ENCODE measurements around the gene ARID3A.

The ARID3A gene

DNA sequence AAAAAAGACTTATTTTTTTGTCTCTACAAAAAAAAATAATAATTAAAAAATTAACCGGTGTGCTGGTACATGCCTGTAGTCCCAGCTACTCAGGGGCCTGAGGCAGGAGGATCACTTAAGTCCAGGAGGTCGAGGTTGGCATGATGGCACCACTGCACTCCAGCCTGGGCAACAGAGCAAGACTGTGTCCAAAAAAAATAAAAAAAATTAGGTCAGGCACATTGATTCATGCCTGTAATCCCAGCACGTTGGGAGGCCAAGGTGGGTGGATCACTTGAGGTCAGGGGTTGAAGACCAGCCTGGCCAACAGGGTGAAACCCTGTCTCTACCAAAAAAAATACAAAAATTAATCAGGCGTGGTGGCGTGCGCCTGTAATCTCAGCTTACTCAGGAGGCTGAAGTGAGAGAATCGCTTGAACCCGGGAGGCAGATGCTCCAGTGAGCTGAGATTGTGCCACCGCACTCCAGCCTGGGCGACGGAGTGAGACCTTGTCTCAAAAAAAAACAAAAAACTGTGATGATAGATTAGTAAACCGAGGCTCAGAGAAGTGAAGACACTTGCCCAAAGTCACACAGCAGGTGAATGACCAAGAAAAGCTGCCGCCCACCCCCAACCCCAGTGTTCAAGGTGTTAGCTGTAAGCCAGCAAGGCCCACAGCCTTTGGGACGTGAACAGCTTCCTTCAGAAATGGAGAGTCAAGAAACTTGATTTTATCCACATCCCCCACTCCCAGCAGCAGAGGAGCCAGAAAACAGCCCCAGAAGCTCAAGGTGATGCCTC lies 23.2 kb upstream of the ARID3A start:
- no peak overlapping the region for H3K4me3 ChIP-seq (ENCODE audit: low read length)
- H3K27me3 ChIP-seq (replicated peaks; ENCODE audit: control insufficient read depth, insufficient read depth, low read length), result no peaks in the 10 kb centered on the region
- no peaks in the 10 kb centered on the region for H3K9me3 ChIP-seq (ENCODE audit: control insufficient read depth, low read length)
- no peak for DNase-seq (ENCODE audit: low read depth)
- H3K9ac ChIP-seq (ENCODE audit: low read length), result no peak overlapping the region
- H3K36me3 ChIP-seq (ENCODE audit: control insufficient read depth, insufficient read depth, low read length, severe bottlenecking), result no peaks in the 10 kb centered on the region
- H3K4me1 ChIP-seq (ENCODE audit: control insufficient read depth, insufficient read depth, low read length), result no peaks in the 10 kb centered on the region

- Histone ChIP-seq H3K4me1 (ENCODE audit: control insufficient read depth, insufficient read depth, low read length) (no peaks in the 10 kb centered on the region), H3K4me3 (ENCODE audit: low read length) (no peak overlapping the region), H3K36me3 (ENCODE audit: control insufficient read depth, insufficient read depth, low read length, severe bottlenecking) (no peaks in the 10 kb centered on the region), H3K27me3 (replicated peaks; ENCODE audit: control insufficient read depth, insufficient read depth, low read length) (no peaks in the 10 kb centered on the region), H3K9ac (ENCODE audit: low read length) (no peak overlapping the region), H3K9me3 (ENCODE audit: control insufficient read depth, low read length) (no peaks in the 10 kb centered on the region)
- DNase-seq (ENCODE audit: low read depth), result no peak
These were observed 22.5 kb upstream of the ARID3A start for GRCh38 chr19:903266-903797.

DNA sequence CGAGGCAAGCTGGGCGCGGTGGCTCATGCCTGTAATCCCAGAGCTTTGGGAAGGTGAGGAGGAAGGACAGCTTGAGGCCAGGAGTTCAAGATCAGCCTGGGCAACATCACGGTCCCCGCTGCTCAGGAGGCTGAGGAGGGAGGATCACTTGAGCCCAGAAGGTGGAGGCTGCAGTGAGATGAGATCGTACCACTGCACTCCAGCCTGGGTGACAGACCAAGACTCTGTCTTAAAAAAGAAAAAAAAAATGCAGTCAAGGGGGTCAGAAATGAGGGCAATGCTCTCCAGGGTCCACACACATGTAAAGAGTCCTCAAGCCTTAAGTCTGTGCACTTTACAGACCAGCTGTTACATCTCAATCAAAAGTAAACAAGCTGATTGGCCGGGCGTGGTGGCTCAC lies 21.3 kb upstream of the ARID3A start:
- Histone ChIP-seq H3K9me3 (ENCODE audit: control insufficient read depth, low read length) (no peaks in the 10 kb centered on the region), H3K4me1 (ENCODE audit: control insufficient read depth, insufficient read depth, low read length) (no peaks in the 10 kb centered on the region), H3K9ac (ENCODE audit: low read length) (no peak overlapping the region), H3K4me3 (ENCODE audit: low read length) (no peak overlapping the region), H3K36me3 (ENCODE audit: control insufficient read depth, insufficient read depth, low read length, severe bottlenecking) (no peaks in the 10 kb centered on the region), H3K27me3 (replicated peaks; ENCODE audit: control insufficient read depth, insufficient read depth, low read length) (no peaks in the 10 kb centered on the region)
- no peak for DNase-seq (ENCODE audit: low read depth)

DNA sequence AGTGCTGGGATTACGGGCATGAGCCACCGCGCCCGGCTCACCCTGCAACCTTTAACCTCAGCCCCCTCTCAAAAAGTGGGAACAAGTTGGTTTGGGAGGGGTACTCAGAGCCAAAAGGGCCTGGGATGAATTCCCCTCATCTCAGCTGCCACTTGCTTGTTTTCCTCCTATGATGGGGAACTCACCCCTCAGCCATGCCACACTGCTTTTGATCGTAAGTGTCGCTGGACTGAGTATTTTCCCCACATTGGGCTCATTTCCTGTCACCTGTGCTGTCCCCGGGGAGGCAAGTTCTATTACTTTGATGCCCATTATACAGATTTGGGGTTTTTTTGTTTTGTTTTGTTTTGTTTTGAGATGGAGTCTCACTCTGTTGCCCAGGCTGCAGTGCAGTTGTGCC lies 19.4 kb upstream of the ARID3A start:
- no peak overlapping the region for H3K4me3 ChIP-seq (ENCODE audit: low read length)
- no peak overlapping the region for H3K9ac ChIP-seq (ENCODE audit: low read length)
- H3K4me1 ChIP-seq (ENCODE audit: control insufficient read depth, insufficient read depth, low read length), result no peaks in the 10 kb centered on the region
- H3K36me3 ChIP-seq (ENCODE audit: control insufficient read depth, insufficient read depth, low read length, severe bottlenecking), result no peaks in the 10 kb centered on the region
- DNase-seq (ENCODE audit: low read depth), result no peak
- H3K27me3 ChIP-seq (replicated peaks; ENCODE audit: control insufficient read depth, insufficient read depth, low read length), result no peaks in the 10 kb centered on the region
- no peaks in the 10 kb centered on the region for H3K9me3 ChIP-seq (ENCODE audit: control insufficient read depth, low read length)

- Histone ChIP-seq H3K4me3 (ENCODE audit: low read length) (no peak overlapping the region), H3K9ac (ENCODE audit: low read length) (no peak overlapping the region), H3K36me3 (ENCODE audit: control insufficient read depth, insufficient read depth, low read length, severe bottlenecking) (no peaks in the 10 kb centered on the region), H3K4me1 (ENCODE audit: control insufficient read depth, insufficient read depth, low read length) (no peaks in the 10 kb centered on the region), H3K27me3 (replicated peaks; ENCODE audit: control insufficient read depth, insufficient read depth, low read length) (no peaks in the 10 kb centered on the region), H3K9me3 (ENCODE audit: control insufficient read depth, low read length) (no peaks in the 10 kb centered on the region)
- DNase-seq (ENCODE audit: low read depth), result no peak
These were observed 18.5 kb upstream of the ARID3A start for GRCh38 chr19:907183-907853.

DNA sequence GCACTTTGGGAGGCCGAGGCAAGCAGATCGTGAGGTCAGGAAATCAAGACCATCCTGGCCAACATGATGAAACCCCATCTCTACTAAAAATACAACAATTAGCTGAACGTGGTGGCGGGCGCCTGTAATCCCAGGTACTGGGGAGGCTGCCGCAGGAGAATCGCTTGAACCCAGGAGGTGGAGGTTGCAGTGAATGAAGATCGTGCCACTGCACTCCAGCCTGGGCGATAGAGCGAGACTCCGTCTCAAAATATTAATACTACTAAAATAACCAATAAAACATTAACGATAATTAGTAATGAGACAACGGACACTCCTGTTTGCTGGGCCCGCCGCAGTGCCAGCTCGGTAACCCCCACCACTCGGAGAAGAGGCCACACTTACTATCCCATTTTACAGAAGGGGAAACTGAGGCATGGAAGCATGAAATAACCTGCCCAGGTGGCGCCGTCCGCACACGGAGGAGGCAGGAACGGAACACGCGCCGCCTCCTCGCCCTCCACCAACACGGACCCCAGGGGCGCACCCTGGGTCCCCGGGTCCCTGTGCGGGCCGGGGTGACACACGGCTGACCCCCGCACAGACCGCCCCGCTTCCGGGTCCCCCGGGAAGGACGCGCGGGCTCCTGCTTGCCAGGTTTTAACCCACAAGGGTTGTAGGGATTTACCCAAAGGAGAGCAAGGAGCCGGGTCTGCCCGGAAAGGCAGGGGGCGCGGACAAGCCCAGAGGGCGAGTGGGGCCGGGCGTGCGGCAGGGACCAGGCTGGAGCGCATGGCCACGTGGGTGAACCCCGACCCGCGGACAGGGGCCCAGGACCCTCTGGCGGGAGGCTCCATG lies 14.4 kb upstream of the ARID3A start:
- DNase-seq (ENCODE audit: low read depth), result no peak
- peaks cover 3% of the 10 kb centered on the region for H3K4me1 ChIP-seq (ENCODE audit: control insufficient read depth, insufficient read depth, low read length)
- H3K36me3 ChIP-seq (ENCODE audit: control insufficient read depth, insufficient read depth, low read length, severe bottlenecking), result no peaks in the 10 kb centered on the region
- H3K27me3 ChIP-seq (replicated peaks; ENCODE audit: control insufficient read depth, insufficient read depth, low read length), result no peaks in the 10 kb centered on the region
- no peaks in the 10 kb centered on the region for H3K9me3 ChIP-seq (ENCODE audit: control insufficient read depth, low read length)
- no peak overlapping the region for H3K9ac ChIP-seq (ENCODE audit: low read length)
- no peak overlapping the region for H3K4me3 ChIP-seq (ENCODE audit: low read length)

DNA sequence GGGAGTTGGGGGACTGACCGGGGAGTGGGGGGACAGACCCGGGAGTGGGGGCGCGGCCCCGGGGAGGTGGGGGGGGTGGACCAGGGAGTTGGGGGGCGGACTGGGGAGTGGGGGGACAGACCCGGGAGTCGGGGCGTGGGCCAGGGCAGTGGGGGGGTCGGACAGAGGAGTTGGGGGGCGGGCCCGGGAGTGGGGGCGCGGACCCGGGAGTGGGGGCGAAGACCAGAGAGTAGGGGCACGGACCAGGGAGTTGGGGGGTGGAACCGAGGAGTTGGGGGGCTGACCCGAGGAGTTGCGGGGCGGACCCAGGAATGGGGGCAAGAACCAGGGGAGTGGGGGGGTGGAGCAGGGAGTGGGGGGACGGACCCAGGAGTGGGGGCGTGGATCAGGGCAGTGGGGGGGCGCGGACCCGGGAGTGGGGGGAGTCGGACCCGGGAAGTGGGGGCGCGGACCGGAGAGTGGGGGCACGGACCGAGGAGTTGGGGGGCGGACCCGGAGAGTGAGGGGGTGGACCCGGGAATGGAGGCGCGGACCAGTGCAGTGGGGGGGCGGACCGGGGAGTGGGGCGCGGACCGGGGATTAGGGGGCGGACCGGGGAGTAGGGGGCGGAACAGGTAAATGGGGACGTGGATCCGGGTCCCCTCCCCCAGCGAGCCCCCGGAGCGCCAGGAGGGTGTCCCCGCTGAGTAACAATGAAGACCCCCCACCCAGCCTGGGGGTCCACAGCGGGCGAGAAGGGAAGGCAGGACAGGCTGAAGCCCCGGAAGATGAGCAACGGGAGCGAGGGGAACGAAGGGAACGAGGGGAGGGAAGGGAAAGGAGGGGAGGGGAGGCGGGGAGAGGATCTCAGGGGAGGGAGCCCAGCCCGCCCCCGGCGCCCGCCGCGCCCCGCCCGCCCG lies 13.4 kb upstream of the ARID3A start:
- Histone ChIP-seq H3K4me1 (ENCODE audit: control insufficient read depth, insufficient read depth, low read length) (peaks cover 3% of the 10 kb centered on the region), H3K9me3 (ENCODE audit: control insufficient read depth, low read length) (no peaks in the 10 kb centered on the region), H3K27me3 (replicated peaks; ENCODE audit: control insufficient read depth, insufficient read depth, low read length) (no peaks in the 10 kb centered on the region), H3K9ac (ENCODE audit: low read length) (peak overlapping the region; percentile 83), H3K36me3 (ENCODE audit: control insufficient read depth, insufficient read depth, low read length, severe bottlenecking) (no peaks in the 10 kb centered on the region), H3K4me3 (ENCODE audit: low read length) (peak overlapping the region; percentile 80)
- no peak for DNase-seq (ENCODE audit: low read depth)

DNA sequence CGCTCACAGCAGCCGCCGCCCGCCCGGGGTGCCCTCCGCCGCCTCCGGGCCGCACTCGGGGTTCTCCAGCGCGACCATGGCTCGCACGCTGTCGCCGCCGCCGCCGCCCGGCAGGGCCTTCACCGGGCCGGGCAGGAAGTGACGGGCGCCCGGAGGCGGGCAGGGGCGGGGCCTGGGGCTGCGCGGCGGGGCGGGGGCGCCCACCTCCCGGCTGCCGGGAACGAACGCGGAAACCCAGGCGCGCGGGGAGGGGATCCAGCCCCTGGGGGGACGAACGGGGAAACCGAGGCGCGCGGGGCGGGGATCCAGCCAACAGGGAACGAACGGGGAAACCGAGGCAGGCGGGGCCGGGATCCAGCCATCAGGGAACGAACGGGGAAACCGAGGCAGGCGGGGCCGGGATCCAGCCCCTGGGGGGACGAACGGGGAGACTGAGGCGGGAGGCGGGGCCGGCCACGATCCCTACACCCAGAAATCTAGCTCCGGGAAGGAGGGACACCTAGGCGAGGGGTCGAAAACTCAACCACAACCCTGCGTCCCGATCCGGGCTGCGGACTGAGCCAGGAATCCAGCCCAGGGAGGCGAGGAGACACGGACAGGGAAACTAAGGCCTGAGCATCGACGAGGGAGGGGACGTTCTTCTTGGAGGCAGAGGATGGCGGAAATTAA lies 12.6 kb upstream of the ARID3A start, which contains the start of gene R3HDM4:
R3HDM4 (minus strand) TSS at position 140 of the 669 bp plus-strand sequence; CDS start at position 78, 62 bp downstream.
- no peaks in the 10 kb centered on the region for H3K9me3 ChIP-seq (ENCODE audit: control insufficient read depth, low read length)
- H3K27me3 ChIP-seq (replicated peaks; ENCODE audit: control insufficient read depth, insufficient read depth, low read length), result peaks cover 5% of the 10 kb centered on the region
- H3K4me3 ChIP-seq (ENCODE audit: low read length), result peak within 1 kb of the TSS; percentile 82
- H3K36me3 ChIP-seq (ENCODE audit: control insufficient read depth, insufficient read depth, low read length, severe bottlenecking), result no peaks in the 10 kb centered on the region
- H3K4me1 ChIP-seq (ENCODE audit: control insufficient read depth, insufficient read depth, low read length), result peaks cover 3% of the 10 kb centered on the region
- peak; percentile 90 for DNase-seq (ENCODE audit: low read depth)
- H3K9ac ChIP-seq (ENCODE audit: low read length), result peak within 1 kb of the TSS; percentile 89

GRCh38 chr19:916645-917322 lies 9.1 kb upstream of the ARID3A start:
- no peaks in the 10 kb centered on the region for H3K36me3 ChIP-seq (ENCODE audit: control insufficient read depth, insufficient read depth, low read length, severe bottlenecking)
- H3K4me1 ChIP-seq (ENCODE audit: control insufficient read depth, insufficient read depth, low read length), result peaks cover 4% of the 10 kb centered on the region
- H3K27me3 ChIP-seq (replicated peaks; ENCODE audit: control insufficient read depth, insufficient read depth, low read length), result peaks cover 5% of the 10 kb centered on the region
- no peak for DNase-seq (ENCODE audit: low read depth)
- no peaks in the 10 kb centered on the region for H3K9me3 ChIP-seq (ENCODE audit: control insufficient read depth, low read length)
- no peak overlapping the region for H3K4me3 ChIP-seq (ENCODE audit: low read length)
- no peak overlapping the region for H3K9ac ChIP-seq (ENCODE audit: low read length)

All from adipocyte (in vitro differentiated cells).